ENCODE results near the gene GTF3C2. TPM values are rescaled to one million over a fixed set of nuclear protein-coding genes. Genes with fewer than 3 reads are reported as not detected.

Gene GTF3C2
- total and polyA plus RNA-seq, 2 of the 13 experiments (the other 11 are each of a cell fraction or from before 2014, with no cell fraction given): 77.5 to 130 TPM

DNA sequence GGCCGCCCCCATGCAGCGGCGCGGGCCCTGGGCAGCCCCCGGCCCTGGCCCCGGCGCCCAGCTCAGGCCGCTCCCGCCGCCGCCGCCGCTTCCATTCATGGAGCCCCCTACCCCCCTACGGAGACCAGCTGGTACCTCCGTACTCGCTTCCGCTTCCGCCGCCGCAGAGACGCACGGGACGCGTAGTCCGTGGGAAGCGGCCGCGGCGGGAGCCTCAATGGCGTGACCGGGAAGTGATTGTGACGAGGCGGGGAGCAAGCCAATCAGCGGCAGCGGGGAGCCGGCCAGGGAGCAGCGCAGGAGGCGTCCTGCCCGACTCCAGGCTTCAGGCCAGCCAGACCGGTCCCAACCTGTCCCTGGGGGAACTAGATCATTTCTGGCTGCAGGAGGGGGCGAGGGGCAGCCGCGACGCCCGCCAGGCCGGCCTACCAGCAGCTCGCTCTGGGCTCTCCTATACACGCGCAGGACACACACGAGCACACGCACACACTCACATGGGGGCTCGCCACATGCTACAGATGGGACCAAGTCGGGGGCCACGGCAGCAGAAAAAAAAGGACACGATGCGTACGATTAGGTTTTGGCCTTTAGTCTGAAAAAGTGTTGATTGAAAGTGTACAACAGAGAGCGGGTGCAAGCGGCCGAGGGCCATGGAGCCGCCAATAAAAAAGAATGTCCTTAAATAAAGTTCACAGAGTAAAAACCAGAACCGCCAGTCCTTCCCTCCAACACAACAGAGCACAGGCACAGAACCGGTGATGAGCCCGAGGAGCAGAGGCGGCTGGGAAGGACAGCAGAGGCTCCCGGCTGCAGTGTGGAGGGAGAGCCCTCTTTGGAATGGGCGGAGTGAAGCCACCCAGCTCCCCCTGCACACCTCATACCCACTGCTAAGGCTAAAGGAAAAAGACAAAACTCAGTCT, 24.3 kb upstream of the GTF3C2 start, which contains the start of gene ZNF513 (continued):
- TF ChIP-seq, protein P1, sequence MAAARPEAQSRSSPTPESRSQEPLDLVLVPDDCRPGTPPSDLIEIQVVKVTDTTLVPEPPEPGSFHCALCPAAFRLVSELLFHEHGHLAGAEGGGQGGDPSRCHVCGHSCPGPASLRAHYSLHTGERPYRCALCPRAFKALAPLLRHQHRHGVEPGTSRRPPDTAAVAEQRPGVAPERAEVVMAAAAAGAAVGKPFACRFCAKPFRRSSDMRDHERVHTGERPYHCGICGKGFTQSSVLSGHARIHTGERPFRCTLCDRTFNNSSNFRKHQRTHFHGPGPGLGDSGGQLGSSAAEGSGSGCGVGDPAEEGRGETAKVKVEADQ (CRISPR knock-in tag; IDR thresholded peaks at IDR 0.05; ENCODE audit: borderline replicate concordance): 0 out of 2 replicates have a peak, but pooled peaks have one; percentile 67
- no peak for TF ChIP-seq ZNF839 (CRISPR knock-in tag; IDR thresholded peaks at IDR 0.05; ENCODE audit: borderline replicate concordance)
- TF ChIP-seq DDIT3 (CRISPR knock-in tag; IDR thresholded peaks at IDR 0.05): no peak
- TF ChIP-seq, protein P2, sequence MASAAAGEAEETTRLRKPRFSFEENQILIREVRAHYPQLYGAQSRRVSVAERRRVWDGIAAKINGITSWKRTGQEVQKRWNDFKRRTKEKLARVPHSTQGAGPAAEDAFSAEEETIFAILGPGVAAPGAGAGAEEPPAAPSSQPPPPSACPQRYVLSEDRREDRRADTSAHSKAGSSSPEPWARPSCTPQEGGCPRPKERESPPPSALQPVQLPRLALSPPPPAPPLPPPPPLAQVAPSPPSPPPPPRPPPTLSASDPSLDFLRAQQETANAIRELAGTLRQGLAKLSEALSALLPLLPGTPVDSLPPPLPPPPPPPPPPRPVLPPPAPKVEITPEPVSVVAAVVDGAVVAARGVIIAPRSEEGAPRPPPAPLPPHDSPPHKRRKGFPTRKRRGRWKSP (CRISPR knock-in tag; IDR thresholded peaks at IDR 0.05): no peak
- no peak for TF ChIP-seq ZNF350 (CRISPR knock-in tag; IDR thresholded peaks at IDR 0.05; ENCODE audit: borderline replicate concordance, low read depth)
- no peak for TF ChIP-seq ZNF275 (CRISPR knock-in tag; IDR thresholded peaks at IDR 0.05; ENCODE audit: borderline replicate concordance)
- TF ChIP-seq SETDB1 (CRISPR knock-in tag; IDR thresholded peaks at IDR 0.05; ENCODE audit: borderline replicate concordance): no peak
- no peak for TF ChIP-seq PRPF4 (IDR thresholded peaks at IDR 0.05; ENCODE audit: low read depth, low read length, poor library complexity, severe bottlenecking)
- TF ChIP-seq, protein P3, sequence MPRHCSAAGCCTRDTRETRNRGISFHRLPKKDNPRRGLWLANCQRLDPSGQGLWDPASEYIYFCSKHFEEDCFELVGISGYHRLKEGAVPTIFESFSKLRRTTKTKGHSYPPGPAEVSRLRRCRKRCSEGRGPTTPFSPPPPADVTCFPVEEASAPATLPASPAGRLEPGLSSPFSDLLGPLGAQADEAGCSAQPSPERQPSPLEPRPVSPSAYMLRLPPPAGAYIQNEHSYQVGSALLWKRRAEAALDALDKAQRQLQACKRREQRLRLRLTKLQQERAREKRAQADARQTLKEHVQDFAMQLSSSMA (CRISPR knock-in tag; IDR thresholded peaks at IDR 0.05): no peak
- no peak for TF ChIP-seq U2AF2 (IDR thresholded peaks at IDR 0.05; ENCODE audit: low read depth, low read length)
- no peak for TF ChIP-seq MAF1 (CRISPR knock-in tag; IDR thresholded peaks at IDR 0.05; ENCODE audit: borderline replicate concordance)
- no peak for TF ChIP-seq CSRNP1 (CRISPR knock-in tag; IDR thresholded peaks at IDR 0.05)
- TF ChIP-seq ZEB1 (IDR thresholded peaks at IDR 0.05; ENCODE audit: insufficient replicate concordance, low read depth): no peak
- no peak for TF ChIP-seq SIN3A (IDR thresholded peaks at IDR 0.05; ENCODE audit: borderline replicate concordance, low read depth, low read length)
- TF ChIP-seq, protein P4, sequence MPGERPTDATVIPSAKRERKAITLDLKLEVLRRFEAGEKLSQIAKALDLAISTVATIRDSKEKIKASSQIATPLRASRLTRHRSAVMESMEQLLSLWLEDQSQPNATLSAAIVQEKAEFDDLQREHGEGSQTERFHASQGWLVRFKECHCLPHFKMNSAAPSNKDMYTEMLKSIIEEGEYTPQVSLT (CRISPR knock-in tag; IDR thresholded peaks at IDR 0.05; ENCODE audit: borderline replicate concordance, low read depth): no peak
- TF ChIP-seq HNRNPL (IDR thresholded peaks at IDR 0.05; ENCODE audit: low read depth, low read length): no peak
